A673 (cell line): ENCODE results near the gene ZNF768. TPM values are rescaled to one million over a fixed set of nuclear protein-coding genes. Genes with fewer than 3 reads are reported as not detected.

Source experiments
- BruUV-seq: library from RNA; stranded (reverse); fragments of 400-500 nt; replicated peaks from 2 replicates; lab custom pipeline; 2021; lab: Mats Ljungman, UMichigan
- CTCF ChIA-PET: fragments of 300-600 bp; sonication (Branson Sonifier 250); formaldehyde crosslinking; loops from one replicate; lab custom pipeline; 2022; ENCODE audit warnings: antibody characterized with exemption; lab: Charles Lee
- POLR2A ChIA-PET: fragments of 300-600 bp; sonication (Branson Sonifier 250); formaldehyde crosslinking; loops from one replicate; lab custom pipeline; 2022; ENCODE audit warnings: antibody characterized with exemption; ENCODE audit not compliant: low non-redundant PET; lab: Charles Lee
- DNase-seq: peaks from one replicate; pipeline ENCODE4 v3.0.0-alpha.2; 2015; ENCODE audit warnings: low spot score
- H3K27ac ChIP-seq: fragments of 200-600 bp; sonication (generic); 2 replicates; pipeline ENCODE4 v1.5.1; 2016; ENCODE audit warnings: mixed run types, low read depth, mild to moderate bottlenecking, mixed read lengths, antibody characterized with exemption, low read length; ENCODE audit not compliant: poor library complexity, severe bottlenecking
- H3K27me3 ChIP-seq: fragments of 200-600 bp; sonication (generic); replicated peaks from 2 replicates; pipeline ENCODE4 v1.6.1; 2017; ENCODE audit warnings: mixed run types, low read depth, mild to moderate bottlenecking, mixed read lengths, antibody characterized with exemption, low read length; ENCODE audit not compliant: insufficient read depth, poor library complexity
- H3K36me3 ChIP-seq: fragments of 200-600 bp; sonication (generic); 2 replicates; pipeline ENCODE4 v1.6.1; 2016; ENCODE audit warnings: mixed run types, mild to moderate bottlenecking, mixed read lengths, antibody characterized with exemption, low read length; ENCODE audit not compliant: insufficient read depth, poor library complexity, severe bottlenecking
- H3K4me1 ChIP-seq: fragments of 200-600 bp; sonication (generic); 2 replicates; pipeline ENCODE4 v1.6.1; 2017; ENCODE audit warnings: mixed run types, mild to moderate bottlenecking, mixed read lengths, antibody characterized with exemption, low read length; ENCODE audit not compliant: insufficient read depth, poor library complexity, severe bottlenecking
- H3K4me3 ChIP-seq: fragments of 200-600 bp; sonication (generic); 2 replicates; pipeline ENCODE4 v1.5.1; 2016; ENCODE audit warnings: low read depth, mixed run types, mild to moderate bottlenecking, mixed read lengths, low read length; ENCODE audit not compliant: poor library complexity, severe bottlenecking
- H3K9me3 ChIP-seq: fragments of 200-600 bp; sonication (generic); 2 replicates; pipeline ENCODE4 v1.6.1; 2016; ENCODE audit warnings: mixed run types, low read depth, mild to moderate bottlenecking, mixed read lengths, antibody characterized with exemption, low read length; ENCODE audit not compliant: poor library complexity, severe bottlenecking
- CTCF ChIP-seq: fragments of 300-800, 200-600 bp; sonication (generic); conservative IDR thresholded peaks from 2 replicates; pipeline ENCODE4 v1.5.1; 2017; ENCODE audit warnings: low read depth, mild to moderate bottlenecking, antibody characterized with exemption, low read length, moderate library complexity, mixed read lengths
- EZH2 ChIP-seq: fragments of 200-600 bp; sonication (generic); IDR thresholded peaks from 2 replicates; pipeline ENCODE4 v1.6.1; 2017; ENCODE audit warnings: borderline replicate concordance, low read depth, mild to moderate bottlenecking, mixed read lengths, antibody characterized with exemption, low read length; ENCODE audit not compliant: poor library complexity, severe bottlenecking
- intact Hi-C: fragments of 100-400 bp; cut with micrococcal nuclease; formaldehyde crosslinking; loops from one replicate; pipeline ENCODE4 v1.10.0; 2022; ENCODE audit not compliant: unreplicated experiment
- total RNA-seq: library from RNA; stranded (reverse); gene quantifications from 2 replicates; pipeline ENCODE4 v1.2.3, GENCODE V29; 2021

ZNF768 gene
- total RNA-seq, 1 experiment from 2014 or later: 32.7 TPM

- Histone ChIP-seq H3K27me3 (no peaks in the 10 kb centered on the region), H3K27ac (no peak overlapping the region), H3K36me3 (no peaks in the 10 kb centered on the region), H3K9me3 (no peaks in the 10 kb centered on the region), H3K4me1 (no peaks in the 10 kb centered on the region), H3K4me3 (no peak overlapping the region)
- POLR2A ChIA-PET: no interaction called here
- no TSS peak for BruUV-seq
- TF ChIP-seq CTCF: no peak
- TF ChIP-seq EZH2: no peak
- DNase-seq: no peak
- intact Hi-C loops: no loop called here
- CTCF ChIA-PET: no interaction called here
Observed at GRCh38 chr16:30518552-30518951, 7.8 kb downstream of the ZNF768 start.

- no peak overlapping the region for H3K4me3 ChIP-seq
- ChIA-PET CTCF (interaction anchor here (0.6 kb wide), 1 partner anchor 23 kb away, joined by 3 read pairs; no protein-coding TSS in a partner anchor), POLR2A (no interaction called here)
- H3K36me3 ChIP-seq: no peaks in the 10 kb centered on the region
- no peaks in the 10 kb centered on the region for H3K4me1 ChIP-seq
- BruUV-seq: no TSS peak
- DNase-seq: no peak
- no peaks in the 10 kb centered on the region for H3K27me3 ChIP-seq
- TF ChIP-seq CTCF (no peak), EZH2 (no peak)
- H3K27ac ChIP-seq: no peak overlapping the region
- H3K9me3 ChIP-seq: no peaks in the 10 kb centered on the region
- intact Hi-C loops: no loop called here
Observed at GRCh38 chr16:30515275-30515674, 11.1 kb downstream of the ZNF768 start.

- intact Hi-C loops: no loop called here
- H3K4me3 ChIP-seq: no peak overlapping the region
- H3K36me3 ChIP-seq: no peaks in the 10 kb centered on the region
- CTCF ChIA-PET: interaction anchor here (0.5 kb wide), 1 partner anchor 13 kb away, joined by 4 read pairs; no protein-coding TSS in a partner anchor
- H3K27ac ChIP-seq: no peak overlapping the region
- no peak for DNase-seq
- H3K9me3 ChIP-seq: no peaks in the 10 kb centered on the region
- no peaks in the 10 kb centered on the region for H3K27me3 ChIP-seq
- BruUV-seq: no TSS peak
- no peaks in the 10 kb centered on the region for H3K4me1 ChIP-seq
- TF ChIP-seq CTCF (no peak), EZH2 (no peak)
- POLR2A ChIA-PET: no interaction called here
Observed at GRCh38 chr16:30511509-30511908, 14.9 kb downstream of the ZNF768 start.
